Transverse colon (tissue), 4 donors: Measurements from ENCODE around the gene EML3.
A peak's percentile ranks its signal among the peaks of the same experiment; 100 is the strongest.

Experiments
- POLR2AphosphoS5 ChIP-seq, 3 donors: sonication (generic); formaldehyde crosslinking; IDR thresholded peaks; one replicate each; pipeline ENCODE4 v1.6.1; 2016; ENCODE audit warnings: antibody characterized with exemption in 3 of 3
- TF ChIP-seq, protein P1 (sequence below), 5 experiments: fragments of 200-600 bp in 3 of 5; fragments of 450-650 bp in 2 of 5; sonication (generic) in 3 of 5; IDR thresholded peaks; 1 replicate in 2 of 5; 2 replicates in 3 of 5; pipeline ENCODE4 v1.5.1; 2016 to 2017; ENCODE audit warnings: antibody characterized with exemption in 5 of 5, inconsistent platforms in 3 of 5, mild to moderate bottlenecking in 2 of 5, moderate library complexity in 1 of 5

DNA sequence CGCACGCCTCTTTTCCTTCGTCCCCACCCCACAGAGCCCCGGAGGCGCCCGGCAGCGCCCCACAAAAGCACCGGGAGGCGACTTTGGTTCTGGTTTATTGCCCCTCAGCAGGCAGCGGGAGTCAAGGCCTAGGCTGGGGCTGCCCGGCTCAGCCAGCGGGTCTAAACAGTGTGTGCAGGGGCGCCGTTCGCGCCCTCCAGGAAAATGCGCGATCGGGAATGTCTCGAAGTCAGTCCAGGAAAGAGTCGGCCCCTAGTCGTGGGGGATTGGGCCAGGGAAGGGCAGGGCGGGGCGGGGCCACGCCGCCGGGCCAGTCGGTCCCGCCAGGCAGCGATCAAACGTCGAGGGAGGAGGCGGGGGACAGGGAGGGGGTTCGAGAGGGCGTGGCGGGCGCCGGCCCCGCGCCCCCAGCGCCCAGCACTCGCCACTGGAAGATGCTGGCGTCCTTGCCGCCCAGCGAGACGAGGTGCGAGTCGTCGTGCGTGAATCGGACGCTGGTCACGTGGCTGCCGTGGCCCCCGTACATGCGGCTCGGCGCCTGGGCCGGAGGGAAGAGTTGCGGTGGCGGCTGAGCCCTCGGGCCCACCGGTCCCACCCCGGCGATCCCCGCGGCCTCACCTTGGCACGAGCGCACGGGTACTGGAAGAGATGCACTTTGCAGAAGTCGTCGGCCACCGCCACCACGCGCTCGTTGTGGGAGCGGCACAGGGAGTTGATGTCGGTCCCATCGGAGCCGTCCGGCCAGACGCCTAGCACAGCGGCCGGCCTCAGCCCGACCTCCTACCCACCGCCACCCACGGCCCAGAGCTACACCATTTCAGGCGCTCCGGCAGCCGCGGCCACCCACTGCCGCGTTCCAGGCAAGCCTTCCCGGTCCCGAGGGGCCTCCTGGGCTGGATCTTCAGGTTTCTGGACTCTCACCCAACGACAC lies 10.2 kb downstream of the EML3 start:
- peak; percentile 34 to 55 (median 36) for TF ChIP-seq POLR2AphosphoS5 (IDR thresholded peaks at IDR 0.05)
- TF ChIP-seq, protein P1, sequence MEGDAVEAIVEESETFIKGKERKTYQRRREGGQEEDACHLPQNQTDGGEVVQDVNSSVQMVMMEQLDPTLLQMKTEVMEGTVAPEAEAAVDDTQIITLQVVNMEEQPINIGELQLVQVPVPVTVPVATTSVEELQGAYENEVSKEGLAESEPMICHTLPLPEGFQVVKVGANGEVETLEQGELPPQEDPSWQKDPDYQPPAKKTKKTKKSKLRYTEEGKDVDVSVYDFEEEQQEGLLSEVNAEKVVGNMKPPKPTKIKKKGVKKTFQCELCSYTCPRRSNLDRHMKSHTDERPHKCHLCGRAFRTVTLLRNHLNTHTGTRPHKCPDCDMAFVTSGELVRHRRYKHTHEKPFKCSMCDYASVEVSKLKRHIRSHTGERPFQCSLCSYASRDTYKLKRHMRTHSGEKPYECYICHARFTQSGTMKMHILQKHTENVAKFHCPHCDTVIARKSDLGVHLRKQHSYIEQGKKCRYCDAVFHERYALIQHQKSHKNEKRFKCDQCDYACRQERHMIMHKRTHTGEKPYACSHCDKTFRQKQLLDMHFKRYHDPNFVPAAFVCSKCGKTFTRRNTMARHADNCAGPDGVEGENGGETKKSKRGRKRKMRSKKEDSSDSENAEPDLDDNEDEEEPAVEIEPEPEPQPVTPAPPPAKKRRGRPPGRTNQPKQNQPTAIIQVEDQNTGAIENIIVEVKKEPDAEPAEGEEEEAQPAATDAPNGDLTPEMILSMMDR (IDR thresholded peaks at IDR 0.05), result peak in 3 of 5 experiments; percentile 12 to 27 (median 14)
